SH-SY5Y (cell line): Measurements from ENCODE around the gene CEP131.

Source experiments
- GATA2 ChIP-seq: IDR thresholded peaks from 2 replicates; pipeline ENCODE4 v1.6.1; 2011; ENCODE audit warnings: mild to moderate bottlenecking, low read depth, low read length
- GATA3 ChIP-seq: IDR thresholded peaks from 2 replicates; pipeline ENCODE4 v1.6.1; 2011; ENCODE audit warnings: low read depth, mild to moderate bottlenecking, low read length, moderate library complexity

DNA sequence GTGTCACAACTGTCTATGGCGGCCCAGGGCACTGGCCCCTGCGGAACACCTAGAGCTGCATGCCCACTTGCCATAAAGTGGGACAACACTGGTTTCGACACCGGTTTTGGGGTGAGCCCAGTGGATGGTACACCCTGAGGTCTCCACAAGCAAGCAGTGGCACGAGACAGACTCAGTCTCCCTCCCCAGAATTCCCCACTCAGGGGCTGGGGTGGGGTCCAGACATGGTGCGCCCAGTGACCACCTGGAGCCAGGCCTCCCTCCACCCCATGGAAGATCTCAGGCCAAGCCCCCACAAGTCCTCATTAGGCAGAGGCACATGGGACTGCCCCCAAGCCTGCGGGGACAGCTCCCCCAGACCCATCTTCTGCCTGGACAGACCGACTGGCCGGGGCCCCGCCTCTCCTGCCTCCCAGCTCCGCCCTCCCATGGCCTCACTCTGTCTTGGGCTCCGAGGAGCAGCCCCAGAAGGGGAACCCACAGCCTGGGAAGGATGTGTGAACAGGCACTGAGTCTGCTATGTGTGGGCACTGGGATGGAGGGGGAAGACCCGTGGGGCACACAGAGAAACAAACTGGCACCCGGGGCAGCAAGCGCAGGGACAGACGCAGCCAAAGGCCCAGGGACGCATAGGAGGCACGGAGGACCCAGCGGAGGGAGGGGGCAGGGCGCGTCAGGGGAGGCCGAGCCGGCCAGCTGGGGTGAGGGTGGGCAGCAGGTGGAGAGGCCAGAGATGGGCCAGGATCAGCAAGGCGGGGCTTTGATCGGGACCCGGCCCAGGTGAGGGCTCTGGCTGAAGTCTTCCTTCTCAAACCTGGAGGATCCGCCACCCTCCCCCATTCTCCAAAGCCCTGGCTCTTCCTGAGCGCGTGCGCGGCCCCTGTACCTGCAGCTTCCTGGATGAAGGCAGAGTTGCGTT, 13.3 kb upstream of the CEP131 start:
- TF ChIP-seq GATA3 (no peak), GATA2 (no peak)
